Activated CD4-positive, alpha-beta T cell treated with anti-CD3 and anti-CD28 coated beads, Interleukin-2, amount 10 ng/mL, durations not matched to agents 24 days and 14 days (primary cell): Measurements from ENCODE around the gene GPATCH2L. TPM values are rescaled to one million over a fixed set of nuclear protein-coding genes. Genes with fewer than 3 reads are reported as not detected.

ENCODE experiments used
- DNase-seq: peaks from one replicate; pipeline ENCODE4 v3.0.0; 2022
- H3K27ac Mint-ChIP-seq: one replicate; pipeline ENCODE4 v1.8.0; 2022; ENCODE audit warnings: mild to moderate bottlenecking, mixed read lengths
- H3K27me3 Mint-ChIP-seq: one replicate; pipeline ENCODE4 v1.8.0; 2022; ENCODE audit warnings: mixed read lengths
- H3K36me3 Mint-ChIP-seq: one replicate; pipeline ENCODE4 v1.8.0; 2022; ENCODE audit warnings: low read depth, mild to moderate bottlenecking, mixed read lengths
- H3K4me1 Mint-ChIP-seq: one replicate; pipeline ENCODE4 v1.8.0; 2021; ENCODE audit warnings: mixed read lengths
- H3K4me3 Mint-ChIP-seq: one replicate; pipeline ENCODE4 v1.8.0; 2022; ENCODE audit warnings: mild to moderate bottlenecking, moderate library complexity, mixed read lengths
- H3K9me3 Mint-ChIP-seq: one replicate; pipeline ENCODE4 v1.8.0; 2021; ENCODE audit warnings: mixed read lengths
- intact Hi-C: fragments of 100-400 bp; cut with micrococcal nuclease; formaldehyde crosslinking; loops from one replicate; pipeline ENCODE4 v1.15.1; 2023
- total RNA-seq: library from RNA; stranded (reverse); gene quantifications from 2 replicates; pipeline ENCODE4 v1.2.3, GENCODE V29; 2022

GPATCH2L gene
- total RNA-seq, 1 donor from 2014 or later, result 61.6 TPM

- intact Hi-C loops, result no loop called here
- Mint-ChIP-seq H3K4me1 (no peaks in the 10 kb centered on the region), H3K9me3 (peaks cover 4% of the 10 kb centered on the region), H3K4me3 (no peak overlapping the region), H3K27me3 (no peaks in the 10 kb centered on the region), H3K36me3 (peaks cover 2% of the 10 kb centered on the region), H3K27ac (no peak overlapping the region)
- DNase-seq, result no peak
Measured at GRCh38 chr14:76235628-76236027, 83.9 kb downstream of the GPATCH2L start.

- Mint-ChIP-seq H3K4me3 (no peak overlapping the region), H3K36me3 (peaks cover 2% of the 10 kb centered on the region), H3K27ac (no peak overlapping the region), H3K27me3 (no peaks in the 10 kb centered on the region), H3K4me1 (no peaks in the 10 kb centered on the region), H3K9me3 (peaks cover 9% of the 10 kb centered on the region)
- intact Hi-C loops, result no loop called here
- no peak for DNase-seq
Measured at GRCh38 chr14:76236172-76237130, 84.7 kb downstream of the GPATCH2L start.

- H3K4me1 Mint-ChIP-seq, result no peaks in the 10 kb centered on the region
- peaks cover 4% of the 10 kb centered on the region for H3K36me3 Mint-ChIP-seq
- intact Hi-C loops, result no loop called here
- no peaks in the 10 kb centered on the region for H3K27me3 Mint-ChIP-seq
- no peak overlapping the region for H3K27ac Mint-ChIP-seq
- no peak for DNase-seq
- H3K4me3 Mint-ChIP-seq, result no peak overlapping the region
- H3K9me3 Mint-ChIP-seq, result peaks cover 16% of the 10 kb centered on the region
Measured at GRCh38 chr14:76237349-76237990, 85.7 kb downstream of the GPATCH2L start.

GRCh38 chr14:76245097-76245496 lies 93.4 kb downstream of the GPATCH2L start:
- Mint-ChIP-seq H3K27me3 (peaks cover 2% of the 10 kb centered on the region), H3K4me1 (no peaks in the 10 kb centered on the region), H3K36me3 (peaks cover 6% of the 10 kb centered on the region), H3K9me3 (peaks cover 26% of the 10 kb centered on the region), H3K27ac (no peak overlapping the region), H3K4me3 (no peak overlapping the region)
- no peak for DNase-seq
- intact Hi-C loops, result no loop called here

- no peaks in the 10 kb centered on the region for H3K9me3 Mint-ChIP-seq
- H3K4me1 Mint-ChIP-seq, result no peaks in the 10 kb centered on the region
- no peak overlapping the region for H3K27ac Mint-ChIP-seq
- no peak for DNase-seq
- intact Hi-C loops, result no loop called here
- peaks cover 7% of the 10 kb centered on the region for H3K27me3 Mint-ChIP-seq
- no peak overlapping the region for H3K4me3 Mint-ChIP-seq
- no peaks in the 10 kb centered on the region for H3K36me3 Mint-ChIP-seq
Measured at GRCh38 chr14:76250302-76250701, 98.6 kb downstream of the GPATCH2L start.

- intact Hi-C loops, result no loop called here
Measured at GRCh38 chr14:76252471-76252870, 100.7 kb downstream of the GPATCH2L start.

GRCh38 chr14:76253111-76253510 lies 101.4 kb downstream of the GPATCH2L start:
- Mint-ChIP-seq H3K27me3 (peaks cover 7% of the 10 kb centered on the region), H3K4me3 (no peak overlapping the region), H3K9me3 (no peaks in the 10 kb centered on the region), H3K27ac (no peak overlapping the region), H3K36me3 (no peaks in the 10 kb centered on the region), H3K4me1 (no peaks in the 10 kb centered on the region)
- intact Hi-C loops, result no loop called here
- DNase-seq, result no peak

More at GRCh38 chr14:76252471-76252870, 100.7 kb downstream of the GPATCH2L start:
- Mint-ChIP-seq H3K4me3 (no peak overlapping the region), H3K9me3 (no peaks in the 10 kb centered on the region), H3K27ac (no peak overlapping the region), H3K4me1 (no peaks in the 10 kb centered on the region), H3K36me3 (no peaks in the 10 kb centered on the region), H3K27me3 (peaks cover 7% of the 10 kb centered on the region)
- no peak for DNase-seq

- Mint-ChIP-seq H3K27me3 (peaks cover under 1% of the 10 kb centered on the region), H3K4me3 (no peak overlapping the region), H3K36me3 (no peaks in the 10 kb centered on the region), H3K9me3 (no peaks in the 10 kb centered on the region), H3K27ac (no peak overlapping the region), H3K4me1 (no peaks in the 10 kb centered on the region)
- intact Hi-C loops, result no loop called here
- DNase-seq, result no peak
Measured at GRCh38 chr14:76256545-76256944, 104.8 kb downstream of the GPATCH2L start.

- no peaks in the 10 kb centered on the region for H3K9me3 Mint-ChIP-seq
- H3K4me3 Mint-ChIP-seq, result no peak overlapping the region
- H3K4me1 Mint-ChIP-seq, result no peaks in the 10 kb centered on the region
- DNase-seq, result no peak
- no peaks in the 10 kb centered on the region for H3K27me3 Mint-ChIP-seq
- intact Hi-C loops, result no loop called here
- H3K36me3 Mint-ChIP-seq, result no peaks in the 10 kb centered on the region
- no peak overlapping the region for H3K27ac Mint-ChIP-seq
Measured at GRCh38 chr14:76257111-76257803, 105.5 kb downstream of the GPATCH2L start.

GRCh38 chr14:76257842-76258397 lies 106.2 kb downstream of the GPATCH2L start:
- no peak overlapping the region for H3K4me3 Mint-ChIP-seq
- H3K27me3 Mint-ChIP-seq, result no peaks in the 10 kb centered on the region
- no peaks in the 10 kb centered on the region for H3K4me1 Mint-ChIP-seq
- H3K36me3 Mint-ChIP-seq, result no peaks in the 10 kb centered on the region
- H3K27ac Mint-ChIP-seq, result no peak overlapping the region
- no peaks in the 10 kb centered on the region for H3K9me3 Mint-ChIP-seq
- no peak for DNase-seq
- intact Hi-C loops, result no loop called here

- H3K4me3 Mint-ChIP-seq, result no peak overlapping the region
- no peak overlapping the region for H3K27ac Mint-ChIP-seq
- no peaks in the 10 kb centered on the region for H3K27me3 Mint-ChIP-seq
- H3K9me3 Mint-ChIP-seq, result no peaks in the 10 kb centered on the region
- H3K4me1 Mint-ChIP-seq, result no peaks in the 10 kb centered on the region
- no peak for DNase-seq
- intact Hi-C loops, result no loop called here
- H3K36me3 Mint-ChIP-seq, result no peaks in the 10 kb centered on the region
Measured at GRCh38 chr14:76259029-76259735, 107.5 kb downstream of the GPATCH2L start.

GRCh38 chr14:76260749-76261148 lies 109.0 kb downstream of the GPATCH2L start:
- Mint-ChIP-seq H3K27me3 (no peaks in the 10 kb centered on the region), H3K27ac (no peak overlapping the region), H3K4me1 (no peaks in the 10 kb centered on the region), H3K9me3 (peaks cover 4% of the 10 kb centered on the region), H3K36me3 (no peaks in the 10 kb centered on the region), H3K4me3 (no peak overlapping the region)
- intact Hi-C loops, result no loop called here
- no peak for DNase-seq

- DNase-seq, result no peak
- Mint-ChIP-seq H3K4me1 (no peaks in the 10 kb centered on the region), H3K9me3 (peaks cover 4% of the 10 kb centered on the region), H3K4me3 (no peak overlapping the region), H3K36me3 (no peaks in the 10 kb centered on the region), H3K27me3 (peaks cover 4% of the 10 kb centered on the region), H3K27ac (no peak overlapping the region)
- intact Hi-C loops, result no loop called here
Measured at GRCh38 chr14:76261371-76261811, 109.7 kb downstream of the GPATCH2L start.
